Measurements from ENCODE around the gene BPIFA2.

DNA sequence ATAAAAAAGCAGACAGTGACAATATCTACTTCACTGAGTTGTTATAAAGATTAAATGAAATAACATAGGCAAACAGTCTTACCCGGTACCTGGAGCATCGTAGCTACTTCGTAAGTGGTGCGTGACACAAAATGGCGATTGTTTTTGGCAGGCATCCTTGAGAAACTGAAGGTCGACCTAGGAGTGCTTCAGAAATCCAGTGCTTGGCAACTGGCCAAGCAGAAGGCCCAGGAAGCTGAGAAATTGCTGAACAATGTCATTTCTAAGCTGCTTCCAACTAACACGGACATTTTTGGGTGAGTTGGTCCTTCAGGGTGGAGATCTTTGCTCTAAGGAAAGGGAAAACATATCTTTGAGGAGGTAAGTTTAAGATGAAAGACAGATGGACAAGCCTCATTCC, 4.8 kb downstream of the BPIFA2 start:
- TF ChIP-seq, protein P1, sequence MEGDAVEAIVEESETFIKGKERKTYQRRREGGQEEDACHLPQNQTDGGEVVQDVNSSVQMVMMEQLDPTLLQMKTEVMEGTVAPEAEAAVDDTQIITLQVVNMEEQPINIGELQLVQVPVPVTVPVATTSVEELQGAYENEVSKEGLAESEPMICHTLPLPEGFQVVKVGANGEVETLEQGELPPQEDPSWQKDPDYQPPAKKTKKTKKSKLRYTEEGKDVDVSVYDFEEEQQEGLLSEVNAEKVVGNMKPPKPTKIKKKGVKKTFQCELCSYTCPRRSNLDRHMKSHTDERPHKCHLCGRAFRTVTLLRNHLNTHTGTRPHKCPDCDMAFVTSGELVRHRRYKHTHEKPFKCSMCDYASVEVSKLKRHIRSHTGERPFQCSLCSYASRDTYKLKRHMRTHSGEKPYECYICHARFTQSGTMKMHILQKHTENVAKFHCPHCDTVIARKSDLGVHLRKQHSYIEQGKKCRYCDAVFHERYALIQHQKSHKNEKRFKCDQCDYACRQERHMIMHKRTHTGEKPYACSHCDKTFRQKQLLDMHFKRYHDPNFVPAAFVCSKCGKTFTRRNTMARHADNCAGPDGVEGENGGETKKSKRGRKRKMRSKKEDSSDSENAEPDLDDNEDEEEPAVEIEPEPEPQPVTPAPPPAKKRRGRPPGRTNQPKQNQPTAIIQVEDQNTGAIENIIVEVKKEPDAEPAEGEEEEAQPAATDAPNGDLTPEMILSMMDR (IDR thresholded peaks at IDR 0.05), result no peak
- no peak for TF ChIP-seq POLR2A (IDR thresholded peaks at IDR 0.05)
